HEK293 (cell line): ENCODE measurements around the gene CCDC50.

Experiments
- GLI4 ChIP-seq: fragments of 450-650 bp; formaldehyde crosslinking; IDR thresholded peaks from 2 replicates; pipeline ENCODE4 v1.5.1; 2016; ENCODE audit warnings: missing biosample characterization, missing genetic modification characterization
- IKZF3 ChIP-seq: fragments of 450-650 bp; IDR thresholded peaks from 2 replicates; pipeline ENCODE4 v1.5.0; 2018; ENCODE audit warnings: missing biosample characterization, mild to moderate bottlenecking, missing genetic modification characterization, moderate library complexity
- KLF10 ChIP-seq: fragments of 450-650 bp; IDR thresholded peaks from 2 replicates; pipeline ENCODE4 v1.5.1; 2018; ENCODE audit warnings: missing biosample characterization, mild to moderate bottlenecking, missing genetic modification characterization
- KLF16 ChIP-seq: fragments of 450-650 bp; formaldehyde crosslinking; IDR thresholded peaks from 2 replicates; pipeline ENCODE4 v1.5.1; 2017; ENCODE audit warnings: missing biosample characterization, missing genetic modification characterization
- PRDM10 ChIP-seq: fragments of 450-650 bp; formaldehyde crosslinking; IDR thresholded peaks from 2 replicates; pipeline ENCODE4 v1.5.1; 2016; ENCODE audit warnings: missing biosample characterization, missing genetic modification characterization
- SP3 ChIP-seq: fragments of 450-650 bp; formaldehyde crosslinking; IDR thresholded peaks from 2 replicates; pipeline ENCODE4 v1.5.1; 2016; ENCODE audit warnings: missing biosample characterization, missing genetic modification characterization
- SP7 ChIP-seq: fragments of 450-650 bp; formaldehyde crosslinking; IDR thresholded peaks from 2 replicates; pipeline ENCODE4 v1.5.1; 2016; ENCODE audit warnings: missing biosample characterization, missing genetic modification characterization
- ZEB2 ChIP-seq: fragments of 450-650 bp; formaldehyde crosslinking; IDR thresholded peaks from 2 replicates; pipeline ENCODE4 v1.5.1; 2016; ENCODE audit warnings: missing biosample characterization, missing genetic modification characterization
- ZFP41 ChIP-seq: fragments of 450-650 bp; formaldehyde crosslinking; IDR thresholded peaks from 2 replicates; pipeline ENCODE4 v1.5.1; 2016; ENCODE audit warnings: missing biosample characterization, missing genetic modification characterization, borderline replicate concordance
- ZNF114 ChIP-seq: fragments of 450-650 bp; formaldehyde crosslinking; IDR thresholded peaks from 2 replicates; pipeline ENCODE4 v1.5.0; 2017; ENCODE audit warnings: missing biosample characterization, missing genetic modification characterization
- ZNF148 ChIP-seq: fragments of 450-650 bp; formaldehyde crosslinking; IDR thresholded peaks from 2 replicates; pipeline ENCODE4 v1.5.0; 2017; ENCODE audit warnings: missing biosample characterization, missing genetic modification characterization, borderline replicate concordance
- ZNF157 ChIP-seq: fragments of 450-650 bp; formaldehyde crosslinking; IDR thresholded peaks from 2 replicates; pipeline ENCODE4 v1.5.1; 2016; ENCODE audit warnings: missing biosample characterization, missing genetic modification characterization
- ZNF2 ChIP-seq: fragments of 450-650 bp; formaldehyde crosslinking; IDR thresholded peaks from 2 replicates; pipeline ENCODE4 v1.5.1; 2016; ENCODE audit warnings: missing biosample characterization, missing genetic modification characterization
- ZNF335 ChIP-seq: fragments of 450-650 bp; formaldehyde crosslinking; conservative IDR thresholded peaks from 2 replicates; pipeline ENCODE4 v1.5.1; 2016; ENCODE audit warnings: missing biosample characterization, missing genetic modification characterization
- ZNF341 ChIP-seq: fragments of 450-650 bp; formaldehyde crosslinking; IDR thresholded peaks from 2 replicates; pipeline ENCODE4; 2016; ENCODE audit warnings: low read depth, missing biosample characterization, missing genetic modification characterization
- ZNF362 ChIP-seq: fragments of 450-650 bp; formaldehyde crosslinking; IDR thresholded peaks from 2 replicates; pipeline ENCODE4 v1.5.1; 2016; ENCODE audit warnings: missing biosample characterization, missing genetic modification characterization
- ZNF501 ChIP-seq: fragments of 450-650 bp; formaldehyde crosslinking; IDR thresholded peaks from 2 replicates; pipeline ENCODE4 v1.5.1; 2016; ENCODE audit warnings: missing biosample characterization, missing genetic modification characterization
- ZNF624 ChIP-seq: fragments of 450-650 bp; formaldehyde crosslinking; IDR thresholded peaks from 2 replicates; pipeline ENCODE4 v1.5.1; 2017; ENCODE audit warnings: missing biosample characterization, missing genetic modification characterization
- ZNF629 ChIP-seq: fragments of 450-650 bp; formaldehyde crosslinking; IDR thresholded peaks from 2 replicates; pipeline ENCODE4 v1.5.1; 2017; ENCODE audit warnings: missing biosample characterization, missing genetic modification characterization
- ZSCAN23 ChIP-seq: fragments of 450-650 bp; formaldehyde crosslinking; IDR thresholded peaks from 2 replicates; pipeline ENCODE4 v1.5.1; 2016; ENCODE audit warnings: missing biosample characterization, missing genetic modification characterization
- ZSCAN4 ChIP-seq: fragments of 450-650 bp; formaldehyde crosslinking; IDR thresholded peaks from 2 replicates; pipeline ENCODE4 v1.5.1; 2017; ENCODE audit warnings: missing biosample characterization, missing genetic modification characterization
- TF ChIP-seq, protein P1 (sequence below): fragments of 450-650 bp; formaldehyde crosslinking; IDR thresholded peaks from 2 replicates; pipeline ENCODE4 v1.5.1; 2016; ENCODE audit warnings: missing biosample characterization, missing genetic modification characterization
- TF ChIP-seq, protein P2 (sequence below): fragments of 450-650 bp; formaldehyde crosslinking; IDR thresholded peaks from 2 replicates; pipeline ENCODE4 v1.5.1; 2017; ENCODE audit warnings: missing biosample characterization, missing genetic modification characterization

CCDC50 gene

GRCh38 chr3:191328962-191329653 lies at the start of gene CCDC50 (continued):
- no peak for TF ChIP-seq ZSCAN23 (tag by site-specific recombination)
- no peak for TF ChIP-seq ZNF148 (tag by site-specific recombination)
- peak; percentile 29; the same call in 1 of the 2 replicates for TF ChIP-seq KLF16
- TF ChIP-seq, protein P1, sequence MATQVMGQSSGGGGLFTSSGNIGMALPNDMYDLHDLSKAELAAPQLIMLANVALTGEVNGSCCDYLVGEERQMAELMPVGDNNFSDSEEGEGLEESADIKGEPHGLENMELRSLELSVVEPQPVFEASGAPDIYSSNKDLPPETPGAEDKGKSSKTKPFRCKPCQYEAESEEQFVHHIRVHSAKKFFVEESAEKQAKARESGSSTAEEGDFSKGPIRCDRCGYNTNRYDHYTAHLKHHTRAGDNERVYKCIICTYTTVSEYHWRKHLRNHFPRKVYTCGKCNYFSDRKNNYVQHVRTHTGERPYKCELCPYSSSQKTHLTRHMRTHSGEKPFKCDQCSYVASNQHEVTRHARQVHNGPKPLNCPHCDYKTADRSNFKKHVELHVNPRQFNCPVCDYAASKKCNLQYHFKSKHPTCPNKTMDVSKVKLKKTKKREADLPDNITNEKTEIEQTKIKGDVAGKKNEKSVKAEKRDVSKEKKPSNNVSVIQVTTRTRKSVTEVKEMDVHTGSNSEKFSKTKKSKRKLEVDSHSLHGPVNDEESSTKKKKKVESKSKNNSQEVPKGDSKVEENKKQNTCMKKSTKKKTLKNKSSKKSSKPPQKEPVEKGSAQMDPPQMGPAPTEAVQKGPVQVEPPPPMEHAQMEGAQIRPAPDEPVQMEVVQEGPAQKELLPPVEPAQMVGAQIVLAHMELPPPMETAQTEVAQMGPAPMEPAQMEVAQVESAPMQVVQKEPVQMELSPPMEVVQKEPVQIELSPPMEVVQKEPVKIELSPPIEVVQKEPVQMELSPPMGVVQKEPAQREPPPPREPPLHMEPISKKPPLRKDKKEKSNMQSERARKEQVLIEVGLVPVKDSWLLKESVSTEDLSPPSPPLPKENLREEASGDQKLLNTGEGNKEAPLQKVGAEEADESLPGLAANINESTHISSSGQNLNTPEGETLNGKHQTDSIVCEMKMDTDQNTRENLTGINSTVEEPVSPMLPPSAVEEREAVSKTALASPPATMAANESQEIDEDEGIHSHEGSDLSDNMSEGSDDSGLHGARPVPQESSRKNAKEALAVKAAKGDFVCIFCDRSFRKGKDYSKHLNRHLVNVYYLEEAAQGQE = 0 out of 2 replicates have a peak, but pooled peaks have one; percentile 11
- TF ChIP-seq ZNF501 (tag by site-specific recombination) = 0 out of 2 replicates have a peak, but pooled peaks have one; percentile 23
- peak; percentile 61 for TF ChIP-seq ZNF341 (tag by site-specific recombination)
- TF ChIP-seq SP7 (tag by site-specific recombination) = peak; percentile 51
- TF ChIP-seq ZNF629 (tag by site-specific recombination) = peak; percentile 52
- TF ChIP-seq KLF10 = no peak
- TF ChIP-seq ZNF114 (tag by site-specific recombination) = no peak
- no peak for TF ChIP-seq ZSCAN4
- TF ChIP-seq SP3 (tag by site-specific recombination) = peak; percentile 52
- 0 out of 2 replicates have a peak, but pooled peaks have one; percentile 50 for TF ChIP-seq ZNF2 (tag by site-specific recombination)
- TF ChIP-seq, protein P2, sequence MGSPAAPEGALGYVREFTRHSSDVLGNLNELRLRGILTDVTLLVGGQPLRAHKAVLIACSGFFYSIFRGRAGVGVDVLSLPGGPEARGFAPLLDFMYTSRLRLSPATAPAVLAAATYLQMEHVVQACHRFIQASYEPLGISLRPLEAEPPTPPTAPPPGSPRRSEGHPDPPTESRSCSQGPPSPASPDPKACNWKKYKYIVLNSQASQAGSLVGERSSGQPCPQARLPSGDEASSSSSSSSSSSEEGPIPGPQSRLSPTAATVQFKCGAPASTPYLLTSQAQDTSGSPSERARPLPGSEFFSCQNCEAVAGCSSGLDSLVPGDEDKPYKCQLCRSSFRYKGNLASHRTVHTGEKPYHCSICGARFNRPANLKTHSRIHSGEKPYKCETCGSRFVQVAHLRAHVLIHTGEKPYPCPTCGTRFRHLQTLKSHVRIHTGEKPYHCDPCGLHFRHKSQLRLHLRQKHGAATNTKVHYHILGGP = no peak
- TF ChIP-seq ZEB2 = peak; percentile 66
- 0 out of 2 replicates have a peak, but pooled peaks have one; percentile 13 for TF ChIP-seq IKZF3 (tag by site-specific recombination)
- TF ChIP-seq ZNF362 (tag by site-specific recombination) = no peak
- TF ChIP-seq ZNF157 (tag by site-specific recombination) = no peak
- peak; percentile 56 for TF ChIP-seq ZNF335
- TF ChIP-seq GLI4 (tag by site-specific recombination) = peak; percentile 63; the same call in 1 of the 2 replicates
- peak; percentile 80 for TF ChIP-seq PRDM10 (tag by site-specific recombination)
- TF ChIP-seq ZFP41 (tag by site-specific recombination) = no peak
- TF ChIP-seq ZNF624 (tag by site-specific recombination) = no peak
